Ramos (cell line): ENCODE data around the gene TFDP2.

Experiments used
- in situ Hi-C: fragments of 300-500 bp; cut with MboI; formaldehyde crosslinking; loops from one replicate; pipeline ENCODE4 v1.14.3; 2022; ENCODE audit warnings: low sequenced_read_pairs; ENCODE audit not compliant: unreplicated experiment

TFDP2 gene

DNA sequence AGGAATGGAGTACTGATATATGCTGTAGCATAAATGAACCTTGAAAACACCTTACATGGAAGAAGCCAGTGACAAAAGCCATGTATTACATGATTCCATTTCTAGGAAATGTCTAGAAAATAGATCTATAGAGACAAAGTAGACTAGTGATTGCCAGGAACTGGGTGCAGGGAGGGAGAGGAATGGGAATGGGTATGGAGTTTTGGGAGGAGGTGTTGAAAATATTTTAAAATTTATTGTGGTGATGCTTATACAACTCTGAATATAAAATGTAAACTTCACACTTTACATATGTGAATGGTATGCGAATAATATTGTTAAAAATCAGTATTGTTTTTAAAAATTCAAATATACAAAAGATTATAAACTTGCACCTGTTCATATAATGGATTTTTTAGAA, 250.4 kb downstream of the TFDP2 start:
- in situ Hi-C loops = no loop called here

DNA sequence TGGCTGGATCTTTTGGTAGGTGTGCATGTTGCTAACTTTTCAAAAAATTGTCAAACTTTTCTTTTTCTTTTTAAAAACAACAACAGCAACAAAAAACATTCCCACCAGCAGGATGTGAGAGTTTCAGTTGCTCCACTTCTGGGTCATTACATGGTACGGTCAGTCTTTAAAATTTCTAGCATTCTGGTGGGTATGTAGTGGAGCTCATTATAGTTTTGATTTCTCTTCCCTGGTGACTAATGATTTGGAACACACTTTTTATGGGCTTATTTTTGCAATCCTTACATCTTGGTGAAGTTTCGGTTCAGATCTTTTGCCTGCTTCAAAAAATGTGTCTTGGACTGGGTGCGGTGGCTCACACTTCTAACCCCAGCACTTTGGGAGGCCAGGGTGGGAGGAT, 253.6 kb downstream of the TFDP2 start:
- in situ Hi-C loops = no loop called here

DNA sequence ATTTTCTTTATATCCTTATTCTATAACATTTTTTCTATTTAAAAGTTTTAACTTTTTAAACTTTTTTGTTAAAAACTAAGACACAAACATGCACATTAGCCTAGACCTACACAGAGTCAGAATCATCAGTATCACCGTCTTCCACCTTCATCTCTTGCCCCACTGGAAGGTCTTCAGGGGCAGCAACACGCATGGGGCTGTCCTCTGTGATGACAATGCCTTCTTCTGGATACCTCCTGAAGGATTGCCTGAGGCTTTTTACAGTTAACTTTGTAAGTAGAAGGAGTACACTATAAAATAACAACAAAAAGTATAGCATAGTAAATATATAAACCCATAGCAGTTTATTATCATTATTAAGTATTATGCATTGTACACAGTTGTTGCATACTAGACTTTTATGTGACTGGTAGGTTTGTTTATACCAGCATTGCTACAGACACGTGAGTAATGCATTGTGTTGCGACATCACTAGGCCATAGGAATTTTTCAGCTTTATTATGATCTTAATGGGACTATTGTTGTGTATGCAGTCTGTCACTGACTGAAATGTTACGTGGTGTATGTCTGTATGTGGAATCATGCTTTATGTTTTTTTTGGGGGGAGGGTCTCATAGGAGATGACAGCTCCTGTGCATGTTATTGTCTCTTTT, 254.7 kb downstream of the TFDP2 start:
- in situ Hi-C loops = no loop called here
